Keratinocyte (primary cell): ENCODE data around the gene CECR2. TPM values are rescaled to one million over a fixed set of nuclear protein-coding genes. Genes with fewer than 3 reads are reported as not detected.

Source experiments
- DNase-seq: peaks from one replicate; pipeline ENCODE4 v3.0.0-alpha.2; 2011; ENCODE audit warnings: low read depth, missing footprints, low spot score
- FAIRE-seq: peaks from 2 replicates; lab custom pipeline; 2011; peaks lifted over from hg19 to GRCh38; lab: Jason Lieb, UNC
- H2AFZ ChIP-seq: 2 replicates; pipeline ENCODE4 v1.6.0; 2012; ENCODE audit warnings: low read length, control low read depth, inconsistent platforms; ENCODE audit not compliant: control insufficient read depth
- H3K27ac ChIP-seq: 2 replicates; pipeline ENCODE4 v1.5.1; 2011; ENCODE audit warnings: low read length; ENCODE audit not compliant: control insufficient read depth, insufficient read depth
- H3K27me3 ChIP-seq: 3 replicates; pipeline ENCODE4 v1.6.0; 2011; ENCODE audit warnings: low read length; ENCODE audit not compliant: control insufficient read depth, insufficient read depth; ENCODE audit errors: extremely low read depth
- H3K36me3 ChIP-seq, 2 experiments: 2 replicates in 1 of 2; 3 replicates in 1 of 2; pipeline ENCODE4 v1.5.1; 2011; ENCODE audit warnings: low read length in 2 of 2, mild to moderate bottlenecking in 1 of 2; ENCODE audit not compliant: control insufficient read depth in 2 of 2, insufficient read depth in 2 of 2; ENCODE audit errors: extremely low read depth in 1 of 2
- H3K4me1 ChIP-seq: 3 replicates; pipeline ENCODE4 v1.5.1; 2011; ENCODE audit warnings: low read length; ENCODE audit not compliant: control insufficient read depth, insufficient read depth; ENCODE audit errors: extremely low read depth
- H3K4me2 ChIP-seq: 3 replicates; pipeline ENCODE4 v1.6.0; 2011; ENCODE audit warnings: low read depth, low read length; ENCODE audit not compliant: control insufficient read depth, insufficient read depth; ENCODE audit errors: extremely low read depth
- H3K4me3 ChIP-seq, 3 experiments: fragments of 200-600 bp in 1 of 3; sonication (generic) in 1 of 3; 2 replicates in 2 of 3; 3 replicates in 1 of 3; pipeline ENCODE4 v1.5.1; 2011 to 2016; ENCODE audit warnings: low read length in 3 of 3, mild to moderate bottlenecking in 3 of 3, control low read depth in 2 of 3, inconsistent platforms in 1 of 3, low read depth in 1 of 3, mixed read lengths in 1 of 3, mixed run types in 1 of 3, moderate library complexity in 1 of 3; ENCODE audit not compliant: control insufficient read depth in 2 of 3, insufficient read depth in 2 of 3; ENCODE audit errors: extremely low read depth in 1 of 3
- H3K79me2 ChIP-seq: 2 replicates; pipeline ENCODE4 v1.6.0; 2012; ENCODE audit warnings: low read length; ENCODE audit not compliant: control insufficient read depth, insufficient read depth
- H3K9ac ChIP-seq: 3 replicates; pipeline ENCODE4 v1.6.0; 2011; ENCODE audit warnings: low read length; ENCODE audit not compliant: control insufficient read depth, insufficient read depth; ENCODE audit errors: extremely low read depth
- H3K9me1 ChIP-seq: 3 replicates; pipeline ENCODE4 v1.6.0; 2011; ENCODE audit warnings: low read length; ENCODE audit not compliant: control insufficient read depth, insufficient read depth; ENCODE audit errors: extremely low read depth
- H3K9me3 ChIP-seq: 2 replicates; pipeline ENCODE4 v1.5.1; 2012; ENCODE audit warnings: low read depth, low read length; ENCODE audit not compliant: control insufficient read depth
- H4K20me1 ChIP-seq: 3 replicates; pipeline ENCODE4 v1.6.0; 2011; ENCODE audit warnings: low read length; ENCODE audit not compliant: control insufficient read depth, insufficient read depth; ENCODE audit errors: extremely low read depth
- EZH2 ChIP-seq: IDR thresholded peaks from one replicate; pipeline ENCODE4 v1.6.1; 2012; ENCODE audit warnings: inconsistent platforms, mild to moderate bottlenecking, low read length, moderate library complexity
- dilution Hi-C: fragments of 300-500 bp; cut with MboI; formaldehyde crosslinking; loops from one replicate; pipeline ENCODE4 v1.7.0; 2020; ENCODE audit warnings: low sequenced_read_pairs; ENCODE audit not compliant: extremely low pct_ligation_motif_present
- polyA plus RNA-seq, 5 experiments: library from polyadenylated mRNA; depleted of rRNA in 3 of 5; stranded (reverse) in 3 of 5; stranded (forward) in 1 of 5; unstranded in 1 of 5; fragments of >200 nt; gene quantifications; 1 replicate in 1 of 5; 2 replicates in 3 of 5; 3 replicates in 1 of 5; pipeline versions ENCODE4 v1.2.1 to v1.2.3, GENCODE V29; 2011 to 2012; ENCODE audit warnings: missing spikeins in 2 of 5, low read depth in 1 of 5, low replicate concordance in 1 of 5
- TF ChIP-seq, protein P1 (sequence below), 3 experiments: IDR thresholded peaks in 1 of 3; conservative IDR thresholded peaks in 1 of 3; optimal IDR thresholded peaks in 1 of 3; 2 replicates in 2 of 3; 3 replicates in 1 of 3; pipeline versions ENCODE3 to v1.5.1; 2011; ENCODE audit warnings: low read length in 3 of 3, mild to moderate bottlenecking in 3 of 3, moderate library complexity in 2 of 3, control low read depth in 1 of 3, inconsistent platforms in 1 of 3; ENCODE audit not compliant: insufficient read depth in 2 of 3; ENCODE audit errors: extremely low read depth in 1 of 3

The CECR2 gene
- polyA plus RNA-seq, 1 donor (not counting 4 experiments of a cell fraction or from before 2014, with no cell fraction given): not detected

- no peaks in the 10 kb centered on the region for H3K4me1 ChIP-seq
- no peaks in the 10 kb centered on the region for H3K79me2 ChIP-seq
- DNase-seq (no peak), FAIRE-seq (no peak)
- H3K4me2 ChIP-seq: no peak overlapping the region
- dilution Hi-C loops: no loop called here
- no peaks in the 10 kb centered on the region for H3K9me3 ChIP-seq
- H3K27ac ChIP-seq: no peak overlapping the region
- TF ChIP-seq, protein P1, sequence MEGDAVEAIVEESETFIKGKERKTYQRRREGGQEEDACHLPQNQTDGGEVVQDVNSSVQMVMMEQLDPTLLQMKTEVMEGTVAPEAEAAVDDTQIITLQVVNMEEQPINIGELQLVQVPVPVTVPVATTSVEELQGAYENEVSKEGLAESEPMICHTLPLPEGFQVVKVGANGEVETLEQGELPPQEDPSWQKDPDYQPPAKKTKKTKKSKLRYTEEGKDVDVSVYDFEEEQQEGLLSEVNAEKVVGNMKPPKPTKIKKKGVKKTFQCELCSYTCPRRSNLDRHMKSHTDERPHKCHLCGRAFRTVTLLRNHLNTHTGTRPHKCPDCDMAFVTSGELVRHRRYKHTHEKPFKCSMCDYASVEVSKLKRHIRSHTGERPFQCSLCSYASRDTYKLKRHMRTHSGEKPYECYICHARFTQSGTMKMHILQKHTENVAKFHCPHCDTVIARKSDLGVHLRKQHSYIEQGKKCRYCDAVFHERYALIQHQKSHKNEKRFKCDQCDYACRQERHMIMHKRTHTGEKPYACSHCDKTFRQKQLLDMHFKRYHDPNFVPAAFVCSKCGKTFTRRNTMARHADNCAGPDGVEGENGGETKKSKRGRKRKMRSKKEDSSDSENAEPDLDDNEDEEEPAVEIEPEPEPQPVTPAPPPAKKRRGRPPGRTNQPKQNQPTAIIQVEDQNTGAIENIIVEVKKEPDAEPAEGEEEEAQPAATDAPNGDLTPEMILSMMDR (optimal IDR thresholded peaks at IDR 0.05 in 1 of 3, IDR thresholded peaks at IDR 0.05 in 1 of 3, conservative IDR thresholded peaks at IDR 0.05 in 1 of 3; ENCODE audit: extremely low read depth in 1 of 3, insufficient read depth in 2 of 3, low read length in 3 of 3): no peak
- TF ChIP-seq EZH2: no peak
- no peak overlapping the region for H3K4me3 ChIP-seq
- H3K9me1 ChIP-seq: no peaks in the 10 kb centered on the region
- H3K9ac ChIP-seq: no peak overlapping the region
- H3K36me3 ChIP-seq: no peaks in the 10 kb centered on the region
- no peak overlapping the region for H2AFZ ChIP-seq
- no peaks in the 10 kb centered on the region for H4K20me1 ChIP-seq
- no peaks in the 10 kb centered on the region for H3K27me3 ChIP-seq
Observed at GRCh38 chr22:17434856-17435255, 65.6 kb downstream of the CECR2 start.

DNA sequence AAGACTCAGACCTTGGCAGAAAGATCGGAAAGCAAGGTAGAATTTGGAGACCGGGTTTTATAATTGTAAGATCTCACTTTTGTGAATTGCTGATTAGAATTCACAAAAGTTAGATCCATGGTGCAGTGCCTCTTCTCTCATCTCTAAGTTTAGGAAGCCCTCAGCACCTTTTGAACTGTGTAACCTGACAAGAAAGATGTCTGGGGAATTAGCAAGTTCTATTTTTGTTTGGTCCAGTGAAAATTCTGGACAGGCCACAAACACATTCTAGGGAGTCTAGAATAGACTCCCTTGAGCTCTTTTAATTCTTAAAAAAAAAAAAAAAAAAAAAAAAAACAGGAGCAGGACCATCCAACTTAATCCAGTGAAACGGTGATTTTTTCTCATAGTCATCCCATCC lies 66.1 kb downstream of the CECR2 start:
- dilution Hi-C loops: no loop called here
- TF ChIP-seq EZH2: no peak
- TF ChIP-seq, protein P1 (optimal IDR thresholded peaks at IDR 0.05 in 1 of 3, IDR thresholded peaks at IDR 0.05 in 1 of 3, conservative IDR thresholded peaks at IDR 0.05 in 1 of 3; ENCODE audit: extremely low read depth in 1 of 3, insufficient read depth in 2 of 3, low read length in 3 of 3): no peak
- no peaks in the 10 kb centered on the region for H3K27me3 ChIP-seq

More for the DNA sequence above, 66.1 kb downstream of the CECR2 start:
- Histone ChIP-seq H3K4me1 (no peaks in the 10 kb centered on the region), H3K4me2 (no peak overlapping the region), H2AFZ (no peak overlapping the region), H3K27ac (no peak overlapping the region), H3K36me3 (no peaks in the 10 kb centered on the region), H3K9ac (no peak overlapping the region), H3K9me3 (no peaks in the 10 kb centered on the region), H3K79me2 (no peaks in the 10 kb centered on the region), H4K20me1 (no peaks in the 10 kb centered on the region), H3K4me3 (no peak overlapping the region), H3K9me1 (no peaks in the 10 kb centered on the region)
- FAIRE-seq (no peak), DNase-seq (no peak)
